CD1c-positive myeloid dendritic cell (primary cell): ENCODE results near the gene CAPRIN2.

ENCODE experiments used
- DNase-seq: peaks from one replicate; pipeline ENCODE4 v3.0.0-alpha.2; 2016; ENCODE audit errors: extremely low spot score

CAPRIN2 gene

DNA sequence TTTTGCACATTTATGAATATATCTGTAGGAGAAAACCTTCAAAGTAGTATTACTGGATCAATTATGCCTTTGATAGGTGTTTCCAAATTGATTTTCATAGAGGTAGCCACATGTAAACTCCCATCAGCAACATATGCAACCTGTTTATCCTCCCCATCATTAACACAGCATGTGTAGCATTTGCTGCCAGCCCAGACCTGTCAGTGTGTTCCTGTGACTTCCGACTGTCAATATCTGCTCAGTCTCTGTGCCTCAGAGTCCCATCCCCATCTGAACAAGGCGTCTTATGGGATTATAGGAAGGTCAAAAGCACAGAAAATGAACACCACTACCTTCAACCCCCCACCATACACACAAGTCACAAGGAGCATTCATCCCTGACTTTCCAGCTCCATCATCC lies 9.5 kb upstream of the CAPRIN2 start:
- DNase-seq: no peak

DNA sequence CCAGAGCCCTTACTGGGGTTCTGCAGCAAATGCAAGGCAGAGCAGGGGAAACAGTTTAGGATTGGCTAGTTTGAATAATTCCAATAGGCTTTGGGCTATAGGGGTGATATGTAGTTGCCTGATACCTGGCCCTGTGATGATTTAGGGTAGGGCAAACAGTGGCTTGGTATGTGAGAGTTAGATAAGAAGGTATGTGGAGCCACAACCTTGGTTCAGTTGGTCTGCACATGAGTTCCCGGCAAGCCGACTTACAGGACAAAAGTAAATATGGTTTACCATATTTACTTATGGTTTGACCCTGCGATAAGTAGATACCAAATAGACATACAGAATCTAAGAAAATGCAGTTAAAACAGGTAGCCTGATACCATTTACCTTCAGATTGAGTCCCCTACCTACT lies 8.3 kb upstream of the CAPRIN2 start:
- no peak for DNase-seq

DNA sequence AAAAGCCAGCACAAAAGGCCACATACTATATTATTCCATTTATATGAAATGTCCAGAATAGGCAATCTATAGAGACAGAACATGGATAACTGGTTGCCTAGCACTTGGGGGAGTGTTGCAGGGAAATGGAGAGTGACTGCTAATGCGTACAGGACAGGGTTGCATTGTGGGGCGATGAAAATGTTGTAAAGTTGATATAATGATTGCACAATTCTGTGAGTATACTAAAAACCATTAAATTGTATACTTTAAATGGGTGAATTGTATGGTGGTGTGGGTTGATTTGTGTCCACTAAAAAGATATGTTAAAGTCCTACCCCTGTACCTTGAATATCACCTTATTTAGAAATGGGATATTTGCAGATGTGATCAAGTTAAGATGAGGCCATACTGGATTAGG lies 7.0 kb upstream of the CAPRIN2 start:
- no peak for DNase-seq

DNA sequence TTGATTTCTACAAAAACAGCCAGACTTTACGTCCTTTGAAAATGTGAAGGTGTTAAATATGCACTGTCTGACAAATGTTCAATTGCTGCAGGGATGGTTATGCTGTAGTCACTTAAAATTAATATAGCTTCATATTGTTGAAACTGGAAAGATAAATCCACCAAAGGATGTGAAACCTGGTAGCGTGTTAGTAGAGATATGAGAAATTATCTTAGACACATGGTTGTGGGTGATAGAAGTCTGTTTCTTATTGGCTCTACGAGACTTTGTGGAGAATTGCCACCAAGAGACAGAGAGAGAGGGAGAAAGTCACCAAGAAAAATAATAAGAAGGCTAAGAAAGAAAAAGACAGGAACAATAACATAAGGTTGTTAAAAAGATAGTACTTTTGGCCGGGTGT lies 2.6 kb upstream of the CAPRIN2 start:
- DNase-seq: no peak

DNA sequence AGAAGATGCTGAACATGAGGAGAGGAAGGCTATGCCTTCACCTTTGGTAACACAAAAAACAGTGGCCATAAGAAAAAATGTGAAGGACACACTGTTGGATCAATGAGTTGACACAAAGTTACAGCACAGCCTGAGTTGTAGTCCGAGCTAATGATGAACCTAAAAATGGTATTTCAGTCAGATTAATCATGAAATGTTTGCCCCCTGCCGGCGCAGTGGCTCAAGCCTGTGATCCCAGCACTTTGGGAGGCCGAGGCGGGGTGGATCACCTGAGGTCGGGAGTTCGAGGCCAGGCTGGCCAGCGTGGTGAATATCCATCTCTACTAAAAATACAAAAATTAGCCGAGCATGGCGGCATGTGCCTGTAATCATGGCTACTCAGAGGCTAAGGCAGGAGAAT lies 1.3 kb upstream of the CAPRIN2 start:
- DNase-seq: no peak

DNA sequence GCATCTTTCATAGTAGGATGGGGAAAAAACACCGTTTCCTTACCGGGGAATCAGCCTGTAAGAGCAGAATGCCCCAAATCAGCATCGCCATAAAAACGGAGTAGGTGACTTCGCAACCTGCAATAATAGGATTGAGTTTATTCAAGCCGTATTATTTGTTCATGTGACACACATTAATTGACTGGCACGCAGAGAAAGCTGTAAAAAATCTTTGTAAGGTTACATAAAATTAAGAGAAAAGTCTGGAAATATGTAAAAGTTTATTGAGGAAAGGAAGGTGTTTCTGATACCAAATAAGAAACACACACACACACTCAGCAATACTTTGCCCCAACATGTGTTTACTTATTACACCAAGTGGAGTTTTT lies 628 bp upstream of the CAPRIN2 start:
- DNase-seq: no peak

DNA sequence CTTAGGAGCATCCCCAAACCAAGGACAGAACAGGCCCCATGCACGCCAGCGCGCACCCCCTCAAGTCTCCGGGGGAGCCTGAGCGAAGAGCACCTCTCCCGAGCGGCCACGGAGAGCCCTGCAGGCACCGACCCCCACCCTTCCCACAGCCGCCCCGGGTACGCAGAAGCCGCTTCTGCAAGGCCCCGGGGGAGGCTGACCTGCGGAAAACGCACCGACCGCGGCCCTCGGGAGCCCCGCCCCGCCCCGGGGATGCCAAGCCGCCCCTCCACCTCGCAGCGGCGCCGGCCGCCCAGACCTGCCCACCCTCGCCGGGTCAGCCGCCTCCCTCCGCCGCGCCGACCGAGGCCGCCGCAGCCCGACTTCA lies 385 bp downstream of the CAPRIN2 start:
- no peak for DNase-seq

DNA sequence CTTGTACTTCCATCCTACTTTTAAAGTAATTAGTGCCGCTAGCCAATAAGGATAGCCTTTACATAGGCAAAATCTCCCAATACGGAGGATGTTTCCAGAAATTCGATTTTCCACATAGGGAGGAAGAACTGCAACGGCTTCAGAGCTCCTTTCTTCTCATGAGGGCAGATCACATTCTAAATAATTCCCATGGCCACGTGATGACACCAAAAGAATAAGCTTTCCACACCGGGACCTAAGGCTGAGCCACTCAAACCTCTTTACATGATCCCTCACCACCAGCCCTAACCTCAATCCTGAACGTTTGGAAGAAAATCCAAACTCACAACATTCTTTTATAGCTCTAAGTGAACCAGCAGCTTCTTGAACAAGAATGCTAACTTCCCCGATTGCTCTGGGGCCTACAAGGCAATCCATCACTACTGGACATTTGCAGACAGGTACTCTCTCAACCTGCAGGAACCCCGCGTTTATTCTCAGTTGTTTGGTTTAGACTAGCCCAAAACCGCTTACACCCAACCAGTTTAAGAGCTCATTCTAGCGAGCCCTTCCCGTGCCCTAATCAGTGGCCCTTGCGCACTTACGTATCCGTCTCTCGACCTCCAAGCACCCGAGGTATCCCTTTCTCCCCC lies 884 bp downstream of the CAPRIN2 start:
- DNase-seq: no peak

DNA sequence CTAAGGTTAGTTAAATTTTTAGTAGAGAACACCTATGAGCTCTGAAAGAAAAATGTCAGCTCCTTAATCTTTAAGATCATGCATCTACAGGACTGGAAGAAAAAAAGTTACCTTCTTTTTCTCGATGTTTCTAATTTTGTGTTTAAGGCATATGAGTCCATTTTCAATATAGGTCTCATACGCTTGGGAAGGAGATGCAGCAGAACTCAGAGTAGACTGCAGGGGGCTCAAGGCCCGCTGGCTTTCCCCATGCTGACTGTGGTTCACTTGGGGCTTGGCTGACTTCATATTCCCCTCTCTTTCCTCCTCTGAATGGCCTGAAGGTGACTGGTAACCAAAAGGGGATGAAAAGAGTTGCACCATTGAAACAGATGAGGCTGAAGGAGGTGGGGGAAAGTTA lies 1.5 kb downstream of the CAPRIN2 start:
- peak; percentile 3 for DNase-seq

DNA sequence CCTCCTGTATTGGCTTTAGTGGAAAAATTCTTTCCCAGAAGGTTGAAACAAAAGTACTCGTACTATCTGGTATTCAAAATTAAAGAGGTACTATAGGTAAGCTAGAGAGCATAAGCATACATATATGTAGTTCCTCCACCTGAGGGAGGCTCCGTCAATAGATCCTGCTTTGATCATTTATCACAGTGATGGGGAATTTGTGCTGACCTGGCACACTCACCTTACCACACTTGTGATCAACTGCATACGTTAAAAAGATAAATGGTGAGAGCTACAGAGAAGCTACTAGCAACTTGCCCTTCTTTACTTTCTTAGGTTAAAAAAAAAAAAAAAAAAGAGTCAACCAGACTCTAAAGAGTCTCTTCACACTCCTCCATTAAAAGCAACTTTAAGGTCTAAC lies 2.5 kb downstream of the CAPRIN2 start:
- DNase-seq: no peak

DNA sequence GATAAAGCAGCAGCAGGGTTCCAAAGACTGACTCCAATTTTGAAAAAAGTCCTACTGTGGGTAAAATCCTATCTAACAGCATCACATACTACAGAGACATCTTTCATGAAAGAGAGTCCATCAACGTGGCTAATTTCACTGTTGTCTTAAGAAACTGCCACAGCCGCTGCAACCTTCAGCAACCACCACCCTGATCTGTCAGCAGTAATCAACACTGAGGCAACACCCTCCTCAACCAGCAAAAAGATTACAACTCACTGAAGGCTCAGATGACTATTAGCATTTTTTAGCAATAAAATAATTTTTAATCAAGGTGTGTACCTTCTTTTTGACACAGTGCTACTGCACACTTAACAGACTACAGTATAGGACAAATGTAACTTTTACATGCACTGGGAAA lies 6.6 kb downstream of the CAPRIN2 start:
- no peak for DNase-seq

DNA sequence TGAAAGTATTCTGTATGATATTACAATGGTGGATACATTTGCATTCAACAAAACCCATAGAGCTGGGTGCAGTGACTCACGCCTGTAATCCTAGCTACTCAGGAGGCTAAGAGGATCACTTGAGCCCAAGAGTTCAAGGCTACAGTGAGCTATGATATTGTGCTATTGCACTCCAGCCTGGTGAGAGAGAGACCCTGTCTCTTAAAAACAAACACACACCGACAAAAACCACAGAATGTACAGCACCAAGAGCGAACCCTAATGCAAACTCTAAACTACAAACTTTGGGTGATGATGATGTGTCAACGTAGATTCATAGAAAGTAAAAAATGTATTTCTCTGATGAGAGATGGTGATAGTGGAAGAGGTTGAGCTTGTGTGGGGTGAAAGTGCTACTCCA lies 8.6 kb downstream of the CAPRIN2 start:
- DNase-seq: no peak

DNA sequence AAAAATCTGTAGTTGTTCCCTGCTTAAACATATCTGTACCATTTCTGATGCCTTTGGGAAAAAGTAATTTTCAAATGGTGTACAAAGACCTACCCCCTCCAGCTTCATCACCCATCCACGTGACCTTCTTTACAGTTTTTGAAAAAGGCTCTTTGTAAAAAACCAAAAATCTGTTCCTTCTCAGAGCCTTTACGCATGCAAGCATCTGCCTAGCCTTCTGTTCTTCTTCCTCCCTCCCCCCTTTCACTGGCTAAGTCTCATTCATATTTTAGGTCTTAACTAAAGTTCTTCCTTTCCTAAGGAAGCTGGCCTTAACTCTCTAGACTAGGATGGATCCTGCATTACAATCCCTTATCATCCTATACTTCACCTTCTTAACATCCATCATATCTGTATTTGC lies 10.4 kb downstream of the CAPRIN2 start:
- DNase-seq: no peak

DNA sequence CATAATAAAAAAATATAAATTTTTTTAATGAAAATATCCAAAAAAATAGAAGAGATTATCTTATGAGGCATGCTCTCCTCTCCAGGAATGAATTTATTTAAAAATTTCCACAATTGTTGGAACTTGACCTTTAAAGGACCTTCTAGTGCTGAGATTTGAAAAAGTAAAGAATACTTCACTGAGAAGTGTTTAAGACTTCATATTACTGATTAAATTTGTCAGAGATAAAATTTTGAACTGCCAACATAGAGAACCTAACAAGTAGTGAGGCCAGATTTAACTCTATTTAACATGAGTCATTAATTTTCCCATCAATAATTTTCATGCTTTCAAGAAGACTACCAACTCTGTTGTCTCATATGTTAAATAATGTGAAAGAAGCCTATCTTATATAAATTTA lies 14.5 kb downstream of the CAPRIN2 start:
- no peak for DNase-seq

DNA sequence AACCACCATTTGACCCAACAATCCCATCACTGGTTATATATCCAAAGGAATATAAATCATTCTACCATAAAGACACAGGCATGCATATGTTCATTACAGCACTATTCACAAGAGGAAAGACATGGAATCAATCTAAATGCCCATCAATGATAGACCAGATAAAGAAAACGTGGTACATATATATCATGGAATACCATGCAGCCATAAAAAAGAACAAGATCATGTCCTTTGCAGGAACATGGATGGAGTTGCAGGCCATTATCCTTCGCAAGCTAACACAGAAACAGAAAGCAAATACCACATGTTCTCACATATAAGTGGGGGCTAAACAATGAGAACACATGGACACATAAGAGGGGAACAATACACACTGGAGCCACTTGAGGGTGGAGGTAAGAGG lies 15.7 kb downstream of the CAPRIN2 start:
- DNase-seq: no peak

DNA sequence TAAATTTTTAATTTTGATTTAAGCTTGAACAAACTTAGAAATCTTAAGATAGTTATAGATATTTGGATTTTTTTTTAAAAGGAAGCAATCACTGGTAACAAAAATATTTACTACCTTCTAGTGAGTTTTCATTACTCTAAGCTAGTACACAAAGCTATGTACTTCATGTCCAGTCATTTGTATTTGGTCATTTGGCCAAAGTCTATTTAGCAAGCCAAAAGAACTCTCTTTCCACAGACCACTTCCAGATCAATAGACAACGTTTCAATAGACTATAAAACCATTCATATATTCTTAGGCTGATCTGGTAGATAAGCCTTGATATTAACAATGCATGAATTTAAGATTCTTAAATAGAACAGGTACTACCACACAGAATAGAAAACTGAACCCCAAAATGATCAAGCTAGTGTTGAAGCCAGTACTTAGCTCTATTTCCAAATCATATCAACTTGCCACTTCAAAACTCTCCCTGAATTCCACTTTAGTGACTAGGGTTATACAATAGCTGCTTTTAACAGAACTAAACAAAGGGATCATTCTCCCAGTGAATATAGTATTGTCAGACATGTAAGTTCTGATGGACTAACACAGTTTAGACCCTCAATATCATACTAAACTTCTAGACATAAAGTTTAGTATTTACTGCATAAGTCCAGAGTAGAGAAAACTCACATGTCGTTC lies 21.7 kb downstream of the CAPRIN2 start:
- DNase-seq: no peak

DNA sequence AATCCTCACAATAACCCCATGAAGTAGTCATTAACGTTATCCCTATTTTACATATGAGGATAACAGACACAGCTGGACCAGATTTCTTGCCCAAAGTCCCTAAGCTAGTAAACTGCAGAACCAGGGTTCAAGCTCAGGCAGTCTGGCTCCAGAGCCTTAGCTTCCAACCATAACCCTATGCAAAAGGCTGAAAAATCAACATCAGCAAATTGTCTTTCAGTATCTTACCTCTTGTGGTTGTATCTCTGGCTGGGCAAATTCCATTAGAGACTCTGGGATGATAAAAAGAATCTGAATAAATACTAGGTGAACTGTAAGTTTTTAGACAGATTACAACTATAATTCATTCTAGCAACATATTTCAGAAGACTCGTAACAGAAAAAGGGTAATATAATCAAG lies 24.7 kb downstream of the CAPRIN2 start:
- DNase-seq: no peak

DNA sequence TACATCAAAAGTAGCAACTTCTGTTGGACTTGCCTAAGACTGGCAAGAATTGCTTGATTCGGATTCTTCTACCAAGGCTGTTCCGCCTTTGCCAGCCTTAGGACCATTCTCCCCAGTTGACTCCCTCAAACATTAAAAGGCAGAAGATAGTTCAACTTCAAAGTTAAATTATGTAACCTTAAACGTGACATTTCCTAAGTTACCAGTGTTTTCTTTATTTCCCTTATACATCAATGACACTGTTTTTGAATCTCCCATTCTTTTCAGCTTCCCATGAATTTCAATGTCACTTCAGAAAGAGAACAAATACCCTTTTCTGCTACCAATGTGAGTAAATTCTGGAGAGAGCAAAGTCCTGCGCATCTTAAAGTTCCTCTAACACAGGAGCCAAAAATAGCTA lies 25.2 kb downstream of the CAPRIN2 start:
- no peak for DNase-seq

DNA sequence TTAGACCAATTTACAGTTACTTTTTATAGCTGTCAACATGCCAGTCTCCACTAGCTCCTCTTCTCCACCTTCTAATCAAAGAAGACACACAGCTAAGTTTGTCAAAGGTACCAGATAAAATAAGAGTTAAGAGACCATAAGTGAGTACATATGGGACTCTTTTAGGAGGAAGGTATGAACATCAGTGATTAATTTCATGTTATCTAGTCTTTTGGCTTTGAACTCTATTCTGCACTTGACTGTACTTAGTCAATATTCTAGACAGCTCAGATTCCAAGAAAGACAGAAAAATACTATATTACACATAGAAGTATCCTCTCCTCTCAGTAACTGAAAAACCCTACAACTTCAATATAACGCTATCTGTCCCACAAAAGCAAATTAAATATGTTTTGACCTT lies 28.1 kb downstream of the CAPRIN2 start:
- no peak for DNase-seq

DNA sequence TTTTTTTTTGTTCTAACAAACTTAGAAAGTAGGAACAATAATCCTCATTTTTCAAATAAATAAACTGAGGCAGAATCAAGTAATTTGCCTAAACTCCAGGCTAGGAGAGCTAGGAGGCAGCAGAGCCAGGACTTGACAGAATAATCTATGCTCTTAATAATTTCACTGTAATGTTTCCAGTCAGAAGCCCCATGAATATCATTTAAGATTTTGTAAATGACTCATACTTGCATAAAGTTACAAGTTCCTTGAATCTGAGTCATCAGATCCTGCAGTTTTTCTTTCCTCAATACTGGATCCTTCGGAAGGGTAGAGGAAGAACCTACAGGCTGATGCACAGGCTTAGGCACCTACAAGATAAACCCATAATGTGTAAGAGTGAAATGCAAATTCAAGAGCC lies 29.0 kb downstream of the CAPRIN2 start:
- no peak for DNase-seq

DNA sequence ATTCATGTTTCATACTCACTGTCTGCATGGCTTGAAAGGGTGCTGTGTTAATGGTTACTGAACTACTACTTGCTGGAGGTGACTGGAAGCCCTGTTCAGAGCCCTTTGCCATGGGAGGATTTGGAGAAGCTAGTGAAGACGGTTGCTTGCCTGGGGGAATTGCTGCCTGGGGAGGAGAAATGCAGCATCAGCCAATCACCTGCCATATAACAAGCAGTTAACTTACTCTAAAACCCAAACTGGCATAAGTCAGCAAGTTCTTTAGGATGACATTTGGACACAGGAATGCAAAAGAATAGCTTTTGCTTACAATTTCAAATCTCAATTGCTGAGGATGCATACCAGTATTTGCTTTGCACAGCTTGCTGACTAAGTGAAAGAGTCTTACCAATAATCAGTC lies 35.7 kb downstream of the CAPRIN2 start:
- DNase-seq: no peak

DNA sequence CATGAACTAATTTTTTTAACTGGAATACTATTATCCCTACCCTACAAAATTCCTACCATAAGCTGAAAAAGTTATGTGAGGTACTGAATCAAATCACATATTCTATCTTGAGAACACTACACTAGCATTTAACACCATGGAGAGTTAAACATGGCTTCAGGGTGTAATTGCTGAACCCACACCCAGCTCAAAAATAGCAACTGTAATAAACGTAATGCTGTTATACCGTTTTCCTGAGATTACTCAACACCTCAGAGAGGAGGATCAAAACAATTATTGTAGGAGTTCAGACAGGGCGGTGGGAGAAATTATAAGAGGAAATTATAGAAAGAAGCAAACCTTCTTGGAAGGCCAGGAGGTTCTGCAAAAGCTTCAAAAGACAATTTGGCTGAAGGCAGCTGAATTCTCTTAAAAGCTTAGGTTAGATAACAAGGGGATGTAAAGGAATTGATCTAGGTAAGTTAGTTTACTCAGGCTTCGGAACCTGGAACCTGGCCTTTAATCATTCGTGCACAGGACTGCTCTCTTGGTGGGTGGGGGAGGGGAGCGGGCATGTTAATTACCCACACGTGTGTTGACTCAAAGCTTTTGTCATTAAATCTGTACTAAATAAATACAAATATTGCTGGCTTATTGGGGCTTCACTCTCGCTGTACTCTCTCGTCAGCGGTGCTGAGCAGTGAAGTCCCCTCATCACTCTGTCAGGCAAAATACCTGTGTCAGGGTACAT lies 47.0 kb downstream of the CAPRIN2 start:
- no peak for DNase-seq

DNA sequence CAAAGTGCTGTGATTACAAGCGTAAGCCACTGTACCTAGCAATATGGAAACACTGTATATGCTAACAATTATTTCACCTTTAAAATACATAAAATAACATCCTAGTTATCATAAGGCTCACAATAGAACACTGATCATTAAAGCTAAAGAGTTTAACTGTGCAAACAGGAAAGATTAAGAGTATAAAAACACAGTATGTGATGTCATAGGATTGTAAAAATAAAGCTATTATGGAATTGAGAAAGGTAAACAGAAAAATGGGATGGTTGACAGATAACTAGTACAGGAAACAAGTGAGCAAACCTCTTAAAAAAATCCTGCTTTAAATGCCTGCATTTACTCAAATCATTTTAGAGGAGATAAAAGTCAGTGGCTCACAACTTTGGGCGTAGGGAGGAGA lies 48.3 kb downstream of the CAPRIN2 start:
- DNase-seq: no peak

DNA sequence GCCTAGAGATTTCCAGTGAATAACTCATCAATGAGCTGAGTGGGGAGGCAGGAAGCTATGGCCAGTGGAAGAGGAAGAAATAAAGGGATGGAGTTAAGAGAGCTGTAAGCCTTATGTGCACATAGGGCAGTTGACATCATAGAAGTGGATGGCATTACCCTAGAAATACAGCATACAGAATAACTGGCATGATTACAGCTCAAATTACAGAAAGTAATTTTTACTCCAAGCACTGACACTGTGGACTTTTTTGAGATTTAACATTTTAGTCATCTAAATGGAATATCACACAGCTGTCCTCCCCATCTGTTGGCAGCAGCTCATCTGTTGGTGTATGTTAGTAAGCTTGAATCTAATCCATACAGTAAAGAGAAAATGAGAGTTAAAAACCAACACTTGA lies 53.7 kb downstream of the CAPRIN2 start:
- DNase-seq: no peak
